GM12891 (cell line): ENCODE measurements around the gene C16orf92.
A peak's percentile ranks its signal among the peaks of the same experiment; 100 is the strongest.

Experiments used
- POLR2A ChIP-seq: IDR thresholded peaks from 2 replicates; pipeline ENCODE4 v1.6.1; 2011; ENCODE audit warnings: low read depth, low read length, control low read depth
- POLR2AphosphoS5 ChIP-seq: IDR thresholded peaks from 2 replicates; pipeline ENCODE4 v1.6.1; 2011; ENCODE audit warnings: low read depth, low read length, control low read depth
- POU2F2 ChIP-seq: IDR thresholded peaks from 2 replicates; pipeline ENCODE4 v1.6.1; 2011; ENCODE audit warnings: low read depth, mild to moderate bottlenecking, control low read depth, low read length, moderate library complexity
- SPI1 ChIP-seq: IDR thresholded peaks from 2 replicates; pipeline ENCODE4 v1.6.1; 2011; ENCODE audit warnings: low read depth, low read length, control low read depth
- TAF1 ChIP-seq: IDR thresholded peaks from 2 replicates; pipeline ENCODE4 v1.6.1; 2011; ENCODE audit warnings: low read depth, low read length, control low read depth

DNA sequence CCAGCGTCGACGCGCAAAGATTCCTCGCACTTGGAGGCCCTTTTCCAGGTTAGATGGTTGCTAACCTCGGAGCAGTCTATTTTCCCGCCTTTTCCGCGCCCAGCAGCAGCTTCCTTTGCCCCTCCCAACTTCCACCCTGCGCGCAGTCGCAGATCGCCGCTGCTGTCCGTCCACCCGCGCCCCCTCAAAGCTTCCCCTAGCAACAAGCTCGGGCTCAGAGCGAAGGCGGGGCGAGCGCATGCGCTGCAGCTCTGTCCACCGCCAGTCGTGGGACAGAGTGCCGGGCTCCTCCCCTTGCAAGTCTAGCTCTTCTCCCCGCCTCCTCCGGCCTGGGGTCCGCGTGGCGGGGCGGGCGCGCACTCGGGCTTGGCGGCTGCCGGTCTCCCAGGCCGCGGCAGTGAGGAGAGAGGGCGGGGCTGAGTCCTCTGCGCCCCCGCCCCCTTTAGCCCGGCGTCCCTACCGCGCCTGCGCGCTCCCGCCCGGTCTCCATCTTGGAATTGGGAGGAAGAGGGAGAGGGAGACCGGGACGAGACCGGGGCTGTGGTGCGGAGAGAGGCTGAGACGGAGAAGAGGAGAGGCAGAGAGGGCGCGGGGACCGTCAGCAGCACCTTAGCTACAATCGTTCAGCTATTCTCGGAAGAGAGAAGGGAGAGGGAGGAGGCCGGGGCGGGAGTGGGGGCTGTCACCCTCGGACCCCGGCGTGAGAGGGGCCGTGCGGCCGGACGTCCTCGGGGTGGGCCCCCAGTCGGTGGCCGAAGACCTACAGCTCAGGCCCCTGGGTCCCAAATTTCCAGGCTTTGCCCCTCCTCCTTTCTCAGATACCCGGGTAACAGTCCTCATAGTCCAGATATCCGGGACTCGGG lies 49.4 kb upstream of the C16orf92 start, which contains the start of gene TAOK2:
- peak; percentile 84 for TF ChIP-seq POLR2A
- peak; percentile 85 for TF ChIP-seq POLR2AphosphoS5
- peak; percentile 35; the same call in 1 of the 2 replicates for TF ChIP-seq SPI1
- TF ChIP-seq POU2F2: 0 out of 2 replicates have a peak, but pooled peaks have one; percentile 39
- TF ChIP-seq TAF1: peak; percentile 56
